ENCODE measurements around the gene MYLK3. TPM values are rescaled to one million over a fixed set of nuclear protein-coding genes. Genes with fewer than 3 reads are reported as not detected.

Gene MYLK3
- polyA plus RNA-seq, 4 donors, result 0.04 to 0.81 (median 0.25) TPM; not detected in 1

DNA sequence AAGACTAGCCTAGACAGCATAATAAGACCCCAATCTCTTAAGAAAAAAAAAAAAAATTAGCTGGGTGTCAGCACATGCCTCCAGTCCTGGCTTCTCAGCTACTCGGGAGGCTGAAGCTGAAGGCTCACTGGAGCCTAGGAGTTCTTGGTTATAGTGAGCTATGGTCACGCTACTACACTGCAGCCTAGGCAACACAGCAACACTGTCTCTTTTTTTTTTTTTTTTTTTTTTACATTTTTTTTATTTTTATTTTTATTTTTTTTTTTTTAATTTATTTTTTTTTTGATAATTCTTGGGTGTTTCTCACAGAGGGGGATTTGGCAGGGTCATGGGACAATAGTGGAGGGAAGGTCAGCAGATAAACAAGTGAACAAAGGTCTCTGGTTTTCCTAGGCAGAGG is 54.5 kb downstream of the MYLK3 start:
- peaks cover 2 to 8% (median 3%) of the 10 kb centered on the region in 3 donors for H3K4me1 ChIP-seq (ENCODE audit: control insufficient read depth in 3 of 3, insufficient read depth in 2 of 3, low read depth in 1 of 3, low read length in 2 of 3)
- no peak for DNase-seq
- 93 to 99% (median 94%) methylated on average over 2 of the region's 2 CpGs for WGBS, 3 donors
- no peak overlapping the region for H3K27ac ChIP-seq (ENCODE audit: low read depth in 1 of 3, low read length in 2 of 3)
- H3K36me3 ChIP-seq (ENCODE audit: control insufficient read depth in 3 of 3, insufficient read depth in 2 of 3, low read depth in 1 of 3, low read length in 3 of 3), result peaks cover 0 to 10% (median 0%) of the 10 kb centered on the region in 3 donors
- H3K4me3 ChIP-seq (ENCODE audit: low read depth in 1 of 3, low read length in 3 of 3), result no peak overlapping the region
- H3K9me3 ChIP-seq (ENCODE audit: control insufficient read depth in 2 of 2, insufficient read depth in 1 of 2, low read depth in 1 of 2, low read length in 1 of 2), result no peaks in the 10 kb centered on the region
- FAIRE-seq, result no peak
- H3K27me3 ChIP-seq (ENCODE audit: control insufficient read depth in 3 of 3, insufficient read depth in 3 of 3, low read length in 3 of 3), result no peaks in the 10 kb centered on the region

DNA sequence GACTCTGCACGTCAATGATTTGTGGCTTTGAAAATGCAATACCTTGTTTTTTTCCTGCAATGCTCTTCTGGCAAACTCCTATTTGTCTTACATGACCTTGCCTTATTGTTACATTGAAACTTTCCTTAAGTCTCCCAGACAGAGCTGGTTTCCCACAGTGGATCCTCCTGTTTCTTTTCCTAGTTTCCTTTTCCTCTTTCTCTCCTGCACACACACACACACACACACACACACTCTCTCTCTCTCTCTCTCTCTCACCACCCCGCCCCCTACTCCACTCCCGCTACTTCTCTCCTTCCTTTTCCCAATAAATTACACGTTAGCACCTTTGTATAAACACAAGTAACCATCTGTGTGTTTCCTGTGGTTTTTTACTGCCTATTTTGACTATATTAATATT is 56.4 kb downstream of the MYLK3 start:
- H3K9me3 ChIP-seq (ENCODE audit: control insufficient read depth in 2 of 2, insufficient read depth in 1 of 2, low read depth in 1 of 2, low read length in 1 of 2), result no peaks in the 10 kb centered on the region
- DNase-seq (peak in 1 of 2 donors; percentile 30), FAIRE-seq (no peak)
- WGBS, 3 donors, result 53 to 60% (median 53%) methylated on average over 4 of the region's 4 CpGs
- peaks cover 2 to 11% (median 3%) of the 10 kb centered on the region in 3 donors for H3K4me1 ChIP-seq (ENCODE audit: control insufficient read depth in 3 of 3, insufficient read depth in 2 of 3, low read depth in 1 of 3, low read length in 2 of 3)
- H3K36me3 ChIP-seq (ENCODE audit: control insufficient read depth in 3 of 3, insufficient read depth in 2 of 3, low read depth in 1 of 3, low read length in 3 of 3), result peaks cover 0 to 8% (median 0%) of the 10 kb centered on the region in 3 donors
- peak overlapping the region in 1 of 3 donors; percentile 99 for H3K27ac ChIP-seq (ENCODE audit: low read depth in 1 of 3, low read length in 2 of 3)
- no peaks in the 10 kb centered on the region for H3K27me3 ChIP-seq (ENCODE audit: control insufficient read depth in 3 of 3, insufficient read depth in 3 of 3, low read length in 3 of 3)
- no peak overlapping the region for H3K4me3 ChIP-seq (ENCODE audit: low read depth in 1 of 3, low read length in 3 of 3)

DNA sequence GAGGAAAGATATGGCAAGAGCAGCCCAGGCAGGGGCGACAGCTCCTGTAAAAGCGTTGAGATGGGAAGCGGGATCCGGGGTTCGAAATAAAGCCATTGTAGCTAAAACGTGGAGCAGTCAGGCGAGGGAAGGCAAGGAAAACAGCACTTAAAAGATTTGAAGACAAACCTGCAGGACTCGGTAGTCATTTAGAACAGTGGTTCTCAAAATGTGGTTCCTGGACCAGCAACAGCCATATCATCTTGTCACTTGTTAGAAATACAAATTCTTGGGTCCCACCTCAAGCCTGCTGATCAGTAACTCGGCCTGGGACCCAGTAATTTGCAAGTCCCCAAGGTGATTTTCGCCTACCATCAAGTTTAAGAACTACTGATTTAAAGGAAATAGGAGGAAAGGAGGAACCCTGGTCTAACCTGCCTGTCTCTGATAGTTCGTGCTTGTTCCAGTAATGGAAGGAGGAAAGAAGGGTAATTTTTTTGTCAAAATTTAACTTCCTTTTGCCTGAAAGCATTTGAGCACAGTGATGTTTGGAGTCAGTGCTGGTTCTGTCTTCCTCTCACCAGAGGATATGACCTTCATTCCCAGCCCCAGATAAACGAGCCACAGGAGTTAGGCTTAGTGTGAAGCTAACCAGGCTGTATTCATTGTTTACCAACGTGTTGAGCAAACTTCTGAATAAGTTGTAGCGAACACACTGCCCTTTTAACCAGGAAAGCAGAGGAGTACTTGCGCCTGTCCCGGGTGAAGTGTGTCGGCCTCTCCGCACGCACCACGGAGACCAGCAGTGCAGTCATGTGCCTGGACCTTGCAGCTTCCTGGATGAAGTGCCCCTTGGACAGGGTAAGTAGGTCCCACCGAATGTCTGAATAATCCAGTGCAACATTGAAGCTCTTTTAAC is 57.6 kb downstream of the MYLK3 start:
- WGBS, 3 donors, result 6 to 12% (median 7%) methylated on average over 21 of the region's 21 CpGs
- Histone ChIP-seq H3K27me3 (ENCODE audit: control insufficient read depth in 3 of 3, insufficient read depth in 3 of 3, low read length in 3 of 3) (no peaks in the 10 kb centered on the region), H3K36me3 (ENCODE audit: control insufficient read depth in 3 of 3, insufficient read depth in 2 of 3, low read depth in 1 of 3, low read length in 3 of 3) (peaks cover 0 to 4% (median 0%) of the 10 kb centered on the region in 3 donors), H3K4me3 (ENCODE audit: low read depth in 1 of 3, low read length in 3 of 3) (peak overlapping the region; percentile 35 to 98 (median 74)), H3K4me1 (ENCODE audit: control insufficient read depth in 3 of 3, insufficient read depth in 2 of 3, low read depth in 1 of 3, low read length in 2 of 3) (peaks cover 2 to 11% (median 4%) of the 10 kb centered on the region in 3 donors), H3K27ac (ENCODE audit: low read depth in 1 of 3, low read length in 2 of 3) (peak overlapping the region; percentile 14 to 99 (median 99)), H3K9me3 (ENCODE audit: control insufficient read depth in 2 of 2, insufficient read depth in 1 of 2, low read depth in 1 of 2, low read length in 1 of 2) (no peaks in the 10 kb centered on the region)
- DNase-seq (peak; percentile 66 to 77), FAIRE-seq (no peak)

DNA sequence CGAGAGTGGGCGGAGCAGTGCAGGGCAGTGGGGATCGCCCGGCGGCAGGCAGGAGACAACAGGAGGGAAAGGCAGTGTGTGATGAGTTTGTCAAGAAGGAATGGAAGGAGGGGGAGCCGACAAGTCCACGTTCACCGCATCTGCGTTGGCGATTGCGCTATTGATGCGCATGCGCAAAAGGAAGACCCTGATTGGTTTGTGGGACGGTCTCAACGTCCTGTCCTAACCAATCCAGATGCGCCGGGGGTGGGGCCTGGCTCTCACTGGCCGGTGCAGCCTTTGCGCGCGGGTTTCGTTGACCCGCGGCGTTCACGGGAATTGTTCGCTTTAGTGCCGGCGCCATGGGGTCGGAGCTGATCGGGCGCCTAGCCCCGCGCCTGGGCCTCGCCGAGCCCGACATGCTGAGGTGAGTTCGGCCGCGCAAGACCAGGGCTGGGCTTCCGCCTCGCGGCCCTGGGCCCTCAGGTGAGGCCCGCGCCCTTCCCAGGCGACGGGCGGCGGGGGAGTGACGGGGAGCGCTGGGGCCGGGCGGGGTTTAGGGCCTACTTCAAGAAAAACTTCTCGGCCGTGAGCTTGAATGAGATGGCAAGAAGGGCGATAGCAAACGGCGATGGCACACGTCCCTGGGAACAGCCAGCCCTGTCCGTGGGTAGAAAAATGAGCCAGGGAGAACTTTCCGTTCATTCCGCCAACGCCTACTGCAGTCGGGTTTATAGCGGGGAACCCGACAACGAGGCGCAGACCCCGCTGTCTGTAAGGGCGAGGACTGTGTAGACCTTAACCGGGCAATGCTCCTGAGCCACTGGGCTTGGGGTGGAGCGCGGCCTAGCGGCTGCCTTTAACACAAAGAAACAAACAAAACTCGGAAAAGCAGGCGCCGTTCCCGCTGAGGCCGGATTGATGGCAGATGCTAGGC is 58.5 kb downstream of the MYLK3 start, which contains the start of gene ORC6:
Gene ORC6 (plus strand): TSS at position 295 of the 916 bp plus-strand sequence. CDS start 47 bp downstream, at position 342.
- peak within 1 kb of the TSS; percentile 74 to 98 (median 87) for H3K4me3 ChIP-seq (ENCODE audit: low read depth in 1 of 3, low read length in 3 of 3)
- no peaks in the 10 kb centered on the region for H3K9me3 ChIP-seq (ENCODE audit: control insufficient read depth in 2 of 2, insufficient read depth in 1 of 2, low read depth in 1 of 2, low read length in 1 of 2)
- H3K27ac ChIP-seq (ENCODE audit: low read depth in 1 of 3, low read length in 2 of 3), result peak within 1 kb of the TSS; percentile 90 to 99 (median 99)
- DNase-seq (peak; percentile 98), FAIRE-seq (no peak)
- 0% methylated on average over 74 to 79 of the region's 79 CpGs for whole genome bisulfite sequencing, 3 donors
- H3K36me3 ChIP-seq (ENCODE audit: control insufficient read depth in 3 of 3, insufficient read depth in 2 of 3, low read depth in 1 of 3, low read length in 3 of 3), result peaks cover 0 to 4% (median 0%) of the 10 kb centered on the region in 3 donors
- H3K4me1 ChIP-seq (ENCODE audit: control insufficient read depth in 3 of 3, insufficient read depth in 2 of 3, low read depth in 1 of 3, low read length in 2 of 3), result peaks cover 2 to 11% (median 6%) of the 10 kb centered on the region in 3 donors
- H3K27me3 ChIP-seq (ENCODE audit: control insufficient read depth in 3 of 3, insufficient read depth in 3 of 3, low read length in 3 of 3), result no peaks in the 10 kb centered on the region

- Histone ChIP-seq H3K9me3 (ENCODE audit: control insufficient read depth in 2 of 2, insufficient read depth in 1 of 2, low read depth in 1 of 2, low read length in 1 of 2) (no peaks in the 10 kb centered on the region), H3K27me3 (ENCODE audit: control insufficient read depth in 3 of 3, insufficient read depth in 3 of 3, low read length in 3 of 3) (no peaks in the 10 kb centered on the region), H3K36me3 (ENCODE audit: control insufficient read depth in 3 of 3, insufficient read depth in 2 of 3, low read depth in 1 of 3, low read length in 3 of 3) (peaks cover 0 to 4% (median 0%) of the 10 kb centered on the region in 3 donors), H3K27ac (ENCODE audit: low read depth in 1 of 3, low read length in 2 of 3) (peak within 1 kb of the TSS; percentile 90 to 99 (median 99)), H3K4me1 (ENCODE audit: control insufficient read depth in 3 of 3, insufficient read depth in 2 of 3, low read depth in 1 of 3, low read length in 2 of 3) (peaks cover 2 to 11% (median 6%) of the 10 kb centered on the region in 3 donors), H3K4me3 (ENCODE audit: low read depth in 1 of 3, low read length in 3 of 3) (peak within 1 kb of the TSS; percentile 74 to 98 (median 87))
- peak; percentile 99 to 100 for DNase-seq
- no peak for FAIRE-seq
- 0 to 1% (median 1%) methylated on average over 48 to 54 of the region's 54 CpGs for WGBS, 3 donors
Measured at GRCh38 chr16:46688654-46689364, 59.3 kb downstream of the MYLK3 start, which contains the start of gene VPS35. Gene VPS35, minus strand, starts transcription at chr16:46689178. Its CDS starts 45 bp downstream, at chr16:46689133.

- WGBS, 3 donors, result 0 to 3% (median 2%) methylated on average over 14 of the region's 14 CpGs
- peak overlapping the region; percentile 74 to 98 (median 87) for H3K4me3 ChIP-seq (ENCODE audit: low read depth in 1 of 3, low read length in 3 of 3)
- FAIRE-seq, result no peak
- no peaks in the 10 kb centered on the region for H3K9me3 ChIP-seq (ENCODE audit: control insufficient read depth in 2 of 2, insufficient read depth in 1 of 2, low read depth in 1 of 2, low read length in 1 of 2)
- H3K27me3 ChIP-seq (ENCODE audit: control insufficient read depth in 3 of 3, insufficient read depth in 3 of 3, low read length in 3 of 3), result no peaks in the 10 kb centered on the region
- peak overlapping the region; percentile 67 to 99 (median 99) for H3K27ac ChIP-seq (ENCODE audit: low read depth in 1 of 3, low read length in 2 of 3)
- peaks cover 2 to 11% (median 6%) of the 10 kb centered on the region in 3 donors for H3K4me1 ChIP-seq (ENCODE audit: control insufficient read depth in 3 of 3, insufficient read depth in 2 of 3, low read depth in 1 of 3, low read length in 2 of 3)
- no peaks in the 10 kb centered on the region for H3K36me3 ChIP-seq (ENCODE audit: control insufficient read depth in 3 of 3, insufficient read depth in 2 of 3, low read depth in 1 of 3, low read length in 3 of 3)
- peak in 1 of 2 donors; percentile 73 for DNase-seq
Measured at GRCh38 chr16:46688101-46688653, 60.0 kb downstream of the MYLK3 start.

- Histone ChIP-seq H3K27me3 (ENCODE audit: control insufficient read depth in 3 of 3, insufficient read depth in 3 of 3, low read length in 3 of 3) (no peaks in the 10 kb centered on the region), H3K4me1 (ENCODE audit: control insufficient read depth in 3 of 3, insufficient read depth in 2 of 3, low read depth in 1 of 3, low read length in 2 of 3) (peaks cover 2 to 12% (median 6%) of the 10 kb centered on the region in 3 donors), H3K27ac (ENCODE audit: low read depth in 1 of 3, low read length in 2 of 3) (peak overlapping the region in 1 of 3 donors; percentile 99), H3K4me3 (ENCODE audit: low read depth in 1 of 3, low read length in 3 of 3) (peak overlapping the region in 2 of 3 donors; percentile 74 to 98), H3K36me3 (ENCODE audit: control insufficient read depth in 3 of 3, insufficient read depth in 2 of 3, low read depth in 1 of 3, low read length in 3 of 3) (no peaks in the 10 kb centered on the region), H3K9me3 (ENCODE audit: control insufficient read depth in 2 of 2, insufficient read depth in 1 of 2, low read depth in 1 of 2, low read length in 1 of 2) (no peaks in the 10 kb centered on the region)
- DNase-seq (peak in 1 of 2 donors; percentile 30), FAIRE-seq (no peak)
- WGBS, 3 donors, result 32 to 59% (median 49%) methylated on average over 9 of the region's 9 CpGs
Measured at GRCh38 chr16:46687486-46687885, 60.7 kb downstream of the MYLK3 start.
